GM21390 (cell line): ENCODE results near the gene ARFGEF3.
A peak's percentile ranks its signal among the peaks of the same experiment; 100 is the strongest.
"Not testable (repeated sequence)": the region's sequence is repeated elsewhere in the genome, so short reads cannot be mapped to it uniquely, and the experiment has no call there.

Source experiments
- ATAC-seq: cut with Tn5 transposase; IDR thresholded peaks from one replicate; pipeline ENCODE4 v1.9.1; 2021; ENCODE audit not compliant: unreplicated experiment

Gene ARFGEF3, protein sequence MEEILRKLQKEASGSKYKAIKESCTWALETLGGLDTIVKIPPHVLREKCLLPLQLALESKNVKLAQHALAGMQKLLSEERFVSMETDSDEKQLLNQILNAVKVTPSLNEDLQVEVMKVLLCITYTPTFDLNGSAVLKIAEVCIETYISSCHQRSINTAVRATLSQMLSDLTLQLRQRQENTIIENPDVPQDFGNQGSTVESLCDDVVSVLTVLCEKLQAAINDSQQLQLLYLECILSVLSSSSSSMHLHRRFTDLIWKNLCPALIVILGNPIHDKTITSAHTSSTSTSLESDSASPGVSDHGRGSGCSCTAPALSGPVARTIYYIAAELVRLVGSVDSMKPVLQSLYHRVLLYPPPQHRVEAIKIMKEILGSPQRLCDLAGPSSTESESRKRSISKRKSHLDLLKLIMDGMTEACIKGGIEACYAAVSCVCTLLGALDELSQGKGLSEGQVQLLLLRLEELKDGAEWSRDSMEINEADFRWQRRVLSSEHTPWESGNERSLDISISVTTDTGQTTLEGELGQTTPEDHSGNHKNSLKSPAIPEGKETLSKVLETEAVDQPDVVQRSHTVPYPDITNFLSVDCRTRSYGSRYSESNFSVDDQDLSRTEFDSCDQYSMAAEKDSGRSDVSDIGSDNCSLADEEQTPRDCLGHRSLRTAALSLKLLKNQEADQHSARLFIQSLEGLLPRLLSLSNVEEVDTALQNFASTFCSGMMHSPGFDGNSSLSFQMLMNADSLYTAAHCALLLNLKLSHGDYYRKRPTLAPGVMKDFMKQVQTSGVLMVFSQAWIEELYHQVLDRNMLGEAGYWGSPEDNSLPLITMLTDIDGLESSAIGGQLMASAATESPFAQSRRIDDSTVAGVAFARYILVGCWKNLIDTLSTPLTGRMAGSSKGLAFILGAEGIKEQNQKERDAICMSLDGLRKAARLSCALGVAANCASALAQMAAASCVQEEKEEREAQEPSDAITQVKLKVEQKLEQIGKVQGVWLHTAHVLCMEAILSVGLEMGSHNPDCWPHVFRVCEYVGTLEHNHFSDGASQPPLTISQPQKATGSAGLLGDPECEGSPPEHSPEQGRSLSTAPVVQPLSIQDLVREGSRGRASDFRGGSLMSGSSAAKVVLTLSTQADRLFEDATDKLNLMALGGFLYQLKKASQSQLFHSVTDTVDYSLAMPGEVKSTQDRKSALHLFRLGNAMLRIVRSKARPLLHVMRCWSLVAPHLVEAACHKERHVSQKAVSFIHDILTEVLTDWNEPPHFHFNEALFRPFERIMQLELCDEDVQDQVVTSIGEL (N-terminal part only)

DNA sequence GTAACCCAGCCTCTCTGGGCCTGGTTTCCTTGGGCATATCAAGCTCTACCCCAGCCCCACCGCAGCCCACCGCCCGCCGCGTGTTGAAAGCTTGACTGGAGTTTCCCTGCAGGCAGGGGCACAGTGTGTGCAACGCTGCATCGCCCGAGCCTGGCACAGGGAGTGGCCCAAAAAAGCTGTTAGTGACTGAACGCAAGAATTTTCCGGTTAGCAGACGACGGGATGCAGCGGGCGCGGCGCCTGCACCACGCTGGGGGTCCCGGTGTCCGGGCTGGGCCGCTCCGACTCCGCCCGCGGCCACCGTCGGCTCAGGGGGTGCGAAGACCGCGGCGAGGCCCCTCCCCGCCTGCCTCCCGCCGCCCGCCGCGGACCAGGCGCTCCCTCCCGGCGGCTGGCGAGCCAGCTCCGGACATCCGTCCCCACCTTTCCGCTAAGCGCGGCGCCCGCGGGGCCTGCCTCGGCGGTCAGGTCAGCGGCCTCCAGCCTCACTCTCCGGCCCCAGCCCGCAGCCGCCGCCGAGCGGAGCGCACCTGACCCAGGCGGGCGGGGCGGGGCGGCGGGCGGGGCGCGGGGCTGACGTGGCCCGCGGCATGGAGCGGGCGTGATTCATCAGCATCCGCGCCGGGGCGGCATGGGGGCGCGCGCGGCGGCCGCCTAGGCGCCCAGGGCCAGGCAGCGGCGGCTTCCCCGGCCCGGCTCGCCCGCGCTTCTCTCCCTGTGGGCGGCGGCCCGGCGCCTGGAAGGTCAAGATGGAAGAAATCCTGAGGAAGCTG is at the start of gene ARFGEF3:
Gene ARFGEF3, plus strand, starts transcription at position 602 of the 773 bp plus-strand sequence. Its CDS starts 148 bp downstream, at position 750.
- ATAC-seq, result peak; percentile 77

DNA sequence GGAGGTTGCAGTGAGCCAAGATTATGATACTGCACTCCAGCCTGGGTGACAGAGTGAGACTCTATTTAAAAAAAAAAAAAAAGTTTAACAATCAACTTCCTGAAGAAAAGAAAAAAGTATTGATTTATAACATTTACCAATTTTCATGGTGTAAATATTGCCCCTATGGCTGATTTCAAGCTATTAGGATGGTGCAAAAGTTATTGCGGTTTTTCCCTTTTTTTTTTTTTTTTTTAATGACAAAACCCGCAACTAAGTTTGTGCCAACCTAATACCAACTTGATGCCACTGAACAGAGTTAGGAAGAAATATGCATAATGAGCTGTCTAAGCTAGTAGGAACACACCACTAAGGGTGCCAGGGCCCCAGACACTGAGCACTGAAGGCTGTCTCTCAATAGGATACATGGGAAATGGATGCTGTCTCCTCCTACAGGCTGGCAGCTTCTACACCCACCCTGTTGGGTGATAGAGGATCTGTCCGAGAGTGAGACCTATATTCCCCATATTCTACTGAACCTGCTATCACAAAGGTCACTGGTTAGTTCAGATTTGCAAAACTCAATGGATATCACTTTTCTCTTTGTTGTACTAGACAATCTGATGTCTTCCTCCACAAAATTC is 48.0 kb upstream of the ARFGEF3 start:
- no peak for ATAC-seq

GRCh38 chr6:138115201-138115600 is 46.5 kb upstream of the ARFGEF3 start:
- no peak for ATAC-seq

DNA sequence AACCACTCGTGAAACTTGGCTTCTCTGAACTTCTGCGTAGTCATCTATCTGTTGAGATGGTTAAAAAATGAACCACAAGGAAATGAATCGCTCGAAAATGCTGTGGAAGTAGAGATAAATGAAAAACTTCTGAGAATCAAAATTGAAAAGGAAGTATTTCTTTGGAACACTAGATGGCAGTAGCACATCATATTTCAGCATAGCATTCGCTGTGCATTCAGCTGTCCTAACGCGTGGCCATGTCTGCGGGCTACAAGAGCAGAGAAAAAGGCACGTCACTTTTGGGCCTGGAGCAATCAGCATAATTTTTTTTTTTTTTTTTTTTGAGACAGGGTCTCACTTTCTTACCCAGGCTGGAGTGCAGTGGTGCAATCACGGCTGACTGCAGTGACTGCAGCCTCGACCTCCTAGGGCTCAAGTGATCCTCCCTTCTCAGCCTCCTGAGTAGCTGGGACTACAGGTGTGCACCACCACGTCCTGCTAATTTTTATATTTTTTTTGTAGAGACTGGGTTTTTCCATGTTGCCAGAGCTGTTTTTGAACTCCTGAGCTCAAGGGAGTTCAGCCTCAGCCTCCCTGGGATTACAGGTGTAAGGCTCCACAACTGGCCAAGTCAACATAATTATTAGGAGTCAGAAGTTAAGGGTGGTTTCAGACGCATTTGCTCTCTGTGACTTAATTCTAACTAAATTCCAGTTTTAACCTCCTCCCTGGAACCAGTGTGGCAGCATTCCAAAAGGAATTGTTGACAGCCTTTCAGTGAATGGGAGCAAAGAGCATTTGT is 45.7 kb upstream of the ARFGEF3 start:
- peak; percentile 69 for ATAC-seq

DNA sequence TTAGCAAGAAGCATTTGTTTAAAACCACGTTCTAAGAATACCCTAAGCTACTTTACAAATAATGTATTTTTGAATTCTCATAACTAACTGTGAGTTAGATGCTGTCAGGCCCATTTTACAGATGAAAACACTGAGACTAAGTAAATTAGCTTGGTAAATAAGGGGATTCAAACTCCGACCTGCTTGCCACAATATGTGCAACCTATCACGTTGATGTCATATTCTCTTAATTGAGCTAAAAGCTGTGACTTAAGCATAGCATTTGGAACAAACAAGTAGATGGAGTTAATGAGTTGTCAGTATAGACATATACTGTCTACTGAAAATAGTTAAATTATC is 45.1 kb upstream of the ARFGEF3 start:
- no peak for ATAC-seq

GRCh38 chr6:138117376-138117914 is 44.3 kb upstream of the ARFGEF3 start:
- ATAC-seq, result no peak

DNA sequence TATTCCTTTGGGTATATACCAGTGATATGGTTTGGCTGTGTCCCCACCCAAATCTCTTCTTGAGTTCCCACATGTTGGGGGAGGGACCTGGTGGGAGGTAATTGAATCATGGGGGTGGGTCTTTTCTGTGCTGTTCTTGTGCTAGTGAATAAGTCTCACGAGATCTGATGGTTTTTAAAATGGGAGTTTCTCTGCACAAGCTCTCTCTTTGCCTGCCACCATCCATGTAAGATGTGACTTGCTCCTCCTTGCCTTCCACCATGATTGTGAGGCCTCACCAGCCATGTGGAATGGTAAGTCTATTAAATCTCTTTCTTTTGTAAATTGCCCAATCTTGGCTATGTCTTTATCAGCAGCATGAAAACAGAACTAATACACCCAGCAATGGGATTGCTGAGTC is 42.5 kb upstream of the ARFGEF3 start:
- ATAC-seq, result not testable (repeated sequence)

DNA sequence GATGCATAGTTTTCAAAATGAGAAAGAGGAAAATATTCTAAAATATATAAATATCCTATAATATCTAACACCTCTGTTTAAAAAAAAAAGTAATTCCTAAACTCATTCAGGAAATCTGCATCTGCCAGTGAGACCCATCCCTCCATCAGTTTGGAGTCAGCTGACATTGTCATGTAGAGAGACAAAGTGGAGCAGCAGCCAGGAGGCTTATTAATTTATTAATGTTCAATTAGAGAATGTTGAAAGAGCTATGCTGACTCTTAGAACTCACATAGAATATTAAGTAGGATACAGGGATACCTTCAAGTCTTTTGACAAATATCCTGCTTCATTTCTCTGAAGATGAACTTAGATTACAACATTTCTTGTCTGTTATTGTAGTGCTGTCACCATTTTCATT is 41.8 kb upstream of the ARFGEF3 start:
- no peak for ATAC-seq

- ATAC-seq, result no peak
Observed at GRCh38 chr6:138124096-138124495, 37.6 kb upstream of the ARFGEF3 start.

DNA sequence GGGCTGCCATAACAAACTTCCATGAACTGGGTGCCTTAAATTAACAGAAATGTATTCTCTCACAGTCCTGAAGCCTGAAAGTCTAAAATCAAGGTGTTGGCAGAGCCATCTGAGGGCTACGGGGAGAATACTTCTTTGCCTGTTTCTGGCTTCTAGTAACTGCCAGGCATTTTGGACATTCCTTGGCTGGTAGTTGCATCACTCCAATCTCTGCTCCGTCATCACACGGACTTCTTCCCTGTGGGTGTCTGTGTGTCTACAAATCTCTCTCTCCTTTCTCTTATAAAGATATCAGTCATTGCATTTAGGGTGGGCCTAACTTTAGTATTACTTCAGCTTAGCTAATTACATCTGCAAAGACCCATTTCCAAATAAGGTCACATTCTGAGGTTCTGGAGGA is 33.6 kb upstream of the ARFGEF3 start:
- no peak for ATAC-seq

DNA sequence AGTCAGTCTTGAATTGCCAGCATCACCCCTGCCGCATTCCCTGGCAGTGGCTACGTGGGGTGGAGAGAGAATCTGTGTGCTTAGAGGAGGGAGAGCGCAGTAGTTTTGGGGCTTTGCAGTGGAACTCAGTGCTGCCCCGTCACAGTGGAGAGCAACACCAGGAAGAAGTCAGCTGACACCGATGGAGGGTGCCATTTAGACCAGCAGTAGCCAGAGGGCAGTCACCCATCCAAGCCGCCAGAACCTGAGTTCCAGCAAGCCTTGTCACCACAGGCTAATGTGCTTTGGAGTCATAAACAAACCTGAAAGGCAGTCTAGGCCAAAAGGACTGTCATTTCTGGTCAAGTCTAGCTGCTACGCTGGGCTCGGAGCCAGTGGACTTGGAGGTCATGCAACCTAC is 32.5 kb upstream of the ARFGEF3 start:
- ATAC-seq, result no peak

GRCh38 chr6:138142806-138143205 is 18.9 kb upstream of the ARFGEF3 start:
- ATAC-seq, result no peak

GRCh38 chr6:138145402-138145801 is 16.3 kb upstream of the ARFGEF3 start:
- peak; percentile 83 for ATAC-seq

DNA sequence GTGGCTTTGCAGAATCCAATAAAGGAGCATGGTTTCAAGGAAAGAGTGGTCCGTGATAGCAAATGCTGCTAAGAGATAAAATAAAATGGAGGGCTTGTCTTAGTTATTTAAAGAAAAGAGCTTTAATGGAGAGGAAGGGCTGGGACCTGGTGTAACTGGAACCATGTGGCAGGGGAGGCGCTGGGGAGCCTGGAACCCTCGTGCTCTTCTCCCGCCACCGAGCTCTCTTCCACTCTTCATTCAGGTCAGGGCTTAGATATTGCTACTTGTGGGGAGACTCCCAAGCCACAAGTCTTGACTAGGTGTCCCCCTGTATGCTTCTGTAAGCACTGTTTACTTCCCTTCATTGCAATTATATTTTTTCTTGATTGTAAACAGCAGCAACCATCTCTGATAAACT is 15.2 kb upstream of the ARFGEF3 start:
- no peak for ATAC-seq

- ATAC-seq, result no peak
Observed at GRCh38 chr6:138155443-138155842, 6.3 kb upstream of the ARFGEF3 start.

DNA sequence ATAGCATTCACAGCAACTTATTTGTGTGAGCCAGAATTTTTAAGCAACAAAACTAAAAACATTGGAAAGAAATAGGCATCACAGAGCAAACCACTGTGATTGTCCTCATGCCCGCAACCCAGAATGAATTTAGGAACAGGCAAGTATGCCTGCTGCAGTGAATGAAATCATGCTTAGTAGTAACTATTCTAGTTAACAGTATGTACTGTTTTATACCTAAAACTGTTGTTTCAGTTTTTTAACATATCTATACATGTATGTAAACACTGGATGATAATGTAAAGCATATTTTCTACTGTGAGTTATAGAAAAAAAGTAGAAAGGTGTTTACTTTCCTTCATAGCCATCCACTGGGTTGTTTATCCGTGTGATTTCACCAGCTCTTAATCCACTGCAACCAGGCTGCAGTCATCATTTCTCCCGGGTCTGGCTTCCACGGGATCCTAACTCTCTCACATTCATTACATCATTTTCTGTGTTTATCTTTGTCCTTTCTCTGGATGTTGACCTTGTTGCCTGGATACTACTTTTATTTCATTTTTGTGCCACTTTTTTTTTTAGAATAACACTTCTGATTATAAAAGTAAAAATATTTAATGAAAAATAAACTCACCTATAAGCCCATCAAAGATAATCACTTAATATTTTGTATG is 3.6 kb upstream of the ARFGEF3 start:
- ATAC-seq, result no peak

DNA sequence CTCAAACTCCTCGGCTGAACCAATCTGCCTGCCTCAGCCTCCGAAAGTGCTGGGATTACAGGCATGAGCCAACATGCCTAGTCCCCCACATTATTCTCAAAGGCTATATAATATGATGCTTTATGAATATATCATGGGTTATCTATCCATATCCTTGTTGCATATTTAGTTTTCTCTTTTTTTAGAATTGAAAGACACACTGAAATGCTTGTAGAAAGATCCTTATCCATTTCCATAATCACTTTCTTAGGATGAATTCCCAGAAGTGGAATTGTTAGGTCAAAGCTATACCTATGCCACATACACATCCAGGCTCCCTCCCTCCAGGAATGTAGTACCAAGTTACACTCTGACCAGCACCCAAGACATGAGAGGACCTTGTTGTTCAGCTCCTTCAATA is 2.5 kb upstream of the ARFGEF3 start:
- no peak for ATAC-seq

DNA sequence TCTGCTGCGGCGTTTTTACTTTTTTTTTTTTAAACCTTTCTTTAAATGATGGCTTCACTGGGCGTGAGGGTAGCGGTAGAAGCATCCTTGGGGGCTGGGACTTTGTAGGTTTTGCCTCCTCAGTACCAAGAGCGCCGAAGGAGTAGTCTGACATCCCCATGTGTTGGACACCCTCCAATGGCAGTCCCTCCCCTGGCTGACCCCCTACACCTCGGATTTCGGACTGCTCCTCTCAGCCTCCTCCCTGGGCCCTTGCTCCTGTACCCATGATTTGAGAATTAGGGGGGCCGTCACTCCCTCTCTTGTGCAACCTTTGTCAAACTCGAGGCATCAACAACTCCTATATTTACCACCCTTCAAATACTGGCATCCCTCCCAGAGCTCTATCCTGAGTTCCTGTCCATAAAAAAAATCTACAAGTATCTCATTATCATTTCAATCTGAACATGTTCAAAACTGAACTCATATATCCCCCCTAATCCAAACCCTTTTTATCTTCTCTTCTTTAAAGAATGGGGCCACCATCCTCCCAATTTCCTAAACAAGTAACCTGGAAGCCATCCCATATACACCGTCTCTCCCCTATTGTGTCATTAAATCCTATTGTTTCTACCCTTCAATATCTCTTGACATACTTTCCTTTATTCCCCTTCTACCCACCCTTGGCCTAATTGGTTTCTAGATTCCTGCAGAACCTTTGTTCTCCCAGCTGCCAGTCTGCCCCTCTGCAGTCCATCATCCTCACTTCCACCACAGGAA is 1.2 kb upstream of the ARFGEF3 start:
- no peak for ATAC-seq
